B cell (primary cell): Measurements from ENCODE around the gene CD44. TPM values are rescaled to one million over a fixed set of nuclear protein-coding genes. Genes with fewer than 3 reads are reported as not detected.

ENCODE experiments used
- ATAC-seq: fragments of 200-7000 bp; cut with Tn5 transposase; one replicate; pipeline ENCODE4 v1.10.0; 2021; ENCODE audit warnings: low read depth, mild to moderate bottlenecking, moderate number of reproducible peaks, moderate library complexity
- CTCF ChIA-PET: fragments of 350-600 bp; sonication (Branson Sonifier 250); formaldehyde crosslinking; loops from one replicate; lab custom pipeline; 2021; ENCODE audit warnings: antibody characterized with exemption, inconsistent platforms; lab: Charles Lee
- POLR2A ChIA-PET: fragments of 350-600 bp; sonication (Branson Sonifier 250); formaldehyde crosslinking; loops from one replicate; lab custom pipeline; 2021; ENCODE audit warnings: antibody characterized with exemption; lab: Charles Lee
- DNase-seq: peaks from one replicate; pipeline ENCODE4 v3.0.0; 2013
- H2AFZ ChIP-seq: 2 replicates; pipeline ENCODE4 v1.6.1; 2012; ENCODE audit warnings: mild to moderate bottlenecking, low read depth, low read length; ENCODE audit not compliant: insufficient read depth, poor library complexity, severe bottlenecking
- H3K27ac ChIP-seq, 2 donors: 1 replicate in 1 of 2; 2 replicates in 1 of 2; pipeline ENCODE4 v1.5.1; 2012 to 2013; ENCODE audit warnings: low read length in 2 of 2, mild to moderate bottlenecking in 2 of 2, moderate library complexity in 1 of 2
- H3K27me3 ChIP-seq, 4 experiments: fragments of 200-600 bp in 1 of 4; sonication (generic) in 1 of 4; replicated peaks in 1 of 4; 1 replicate in 2 of 4; 2 replicates in 2 of 4; pipeline versions ENCODE4 v1.6.1 to v1.7.0; 2013 to 2016; ENCODE audit warnings: low read length in 3 of 4, mild to moderate bottlenecking in 2 of 4, mixed read lengths in 1 of 4, moderate library complexity in 1 of 4; ENCODE audit not compliant: insufficient read depth in 4 of 4, control insufficient read depth in 3 of 4; ENCODE audit errors: control extremely low read depth in 1 of 4
- H3K36me3 ChIP-seq, 2 experiments: replicated peaks in 1 of 2; 1 replicate in 1 of 2; 2 replicates in 1 of 2; pipeline versions ENCODE4 v1.6.1 to v1.7.1; 2013; ENCODE audit warnings: low read length in 1 of 2; ENCODE audit not compliant: insufficient read depth in 2 of 2, control insufficient read depth in 1 of 2; ENCODE audit errors: control extremely low read depth in 1 of 2, extremely low read depth in 1 of 2
- H3K4me1 ChIP-seq, 2 donors: fragments of 200-600 bp in 1 of 2; sonication (generic) in 1 of 2; 1 replicate in 1 of 2; 2 replicates in 1 of 2; pipeline versions ENCODE4 v1.5.1 to v1.6.1; 2013 to 2017; ENCODE audit warnings: low read length in 2 of 2; ENCODE audit not compliant: control insufficient read depth in 2 of 2, insufficient read depth in 2 of 2
- H3K4me2 ChIP-seq: replicated peaks from 2 replicates; pipeline ENCODE3; 2012; ENCODE audit warnings: mild to moderate bottlenecking, low read depth, low read length; ENCODE audit not compliant: poor library complexity, severe bottlenecking
- H3K4me3 ChIP-seq, 5 experiments: fragments of 200-600 bp in 1 of 5; sonication (generic) in 1 of 5; 1 replicate in 3 of 5; 2 replicates in 2 of 5; pipeline versions ENCODE4 v1.5.1 to v1.7.0; 2011 to 2016; ENCODE audit warnings: low read length in 4 of 5, mild to moderate bottlenecking in 4 of 5, low read depth in 2 of 5, control low read depth in 1 of 5, moderate library complexity in 1 of 5; ENCODE audit not compliant: insufficient read depth in 1 of 5; ENCODE audit errors: control extremely low read depth in 1 of 5, extremely low read depth in 1 of 5
- H3K79me2 ChIP-seq: fragments of 200-600 bp; sonication (generic); one replicate; pipeline ENCODE4 v1.6.0; 2016; ENCODE audit warnings: low read length; ENCODE audit not compliant: control insufficient read depth, insufficient read depth
- H3K9ac ChIP-seq: fragments of 200-600 bp; sonication (generic); 2 replicates; pipeline ENCODE4 v1.6.1; 2017; ENCODE audit warnings: mild to moderate bottlenecking, low read length, moderate library complexity
- H3K9me3 ChIP-seq, 3 donors: one replicate each; pipeline versions ENCODE4 v1.6.1 to v1.7.1; 2013; ENCODE audit warnings: low read length in 2 of 3; ENCODE audit not compliant: control insufficient read depth in 2 of 3, insufficient read depth in 1 of 3; ENCODE audit errors: control extremely low read depth in 1 of 3
- H4K20me1 ChIP-seq: 2 replicates; pipeline ENCODE4 v1.6.0; 2012; ENCODE audit warnings: mild to moderate bottlenecking, low read length; ENCODE audit not compliant: insufficient read depth, control insufficient read depth, poor library complexity, severe bottlenecking
- H3K27ac Mint-ChIP-seq: one replicate; pipeline ENCODE4 v1.8.0; 2021; ENCODE audit warnings: mixed read lengths
- H3K27me3 Mint-ChIP-seq: one replicate; pipeline ENCODE4 v1.8.0; 2021; ENCODE audit warnings: mixed read lengths
- H3K4me1 Mint-ChIP-seq: one replicate; pipeline ENCODE4 v1.8.0; 2021; ENCODE audit warnings: mixed read lengths
- H3K4me3 Mint-ChIP-seq: one replicate; pipeline ENCODE4 v1.8.0; 2021; ENCODE audit warnings: mixed read lengths
- H3K9me3 Mint-ChIP-seq: one replicate; pipeline ENCODE4 v1.8.0; 2022; ENCODE audit warnings: mixed read lengths; ENCODE audit not compliant: insufficient read depth
- EZH2 ChIP-seq: IDR thresholded peaks from 2 replicates; pipeline ENCODE4 v1.6.1; 2012; ENCODE audit warnings: borderline replicate concordance, low read depth, mild to moderate bottlenecking, moderate library complexity, low read length; ENCODE audit not compliant: insufficient read depth, poor library complexity, severe bottlenecking
- WGBS: methylation state at CpG from one replicate; pipeline ENCODE4 v1.1.5; 2013; ENCODE audit warnings: missing lambda C conversion rate; ENCODE audit not compliant: insufficient coverage; 5-methylcytosine and 5-hydroxymethylcytosine counted together
- intact Hi-C: fragments of 100-400 bp; cut with micrococcal nuclease; formaldehyde crosslinking; loops from one replicate; pipeline ENCODE4 v1.10.0; 2022
- polyA plus RNA-seq: library from polyadenylated mRNA; depleted of rRNA; stranded (reverse); fragments of >200 nt; gene quantifications from 2 replicates; pipeline ENCODE4 v1.2.3, GENCODE V29; 2012
- total RNA-seq, 2 donors: library from RNA; stranded (reverse); fragments of 120-200 nt in 1 of 2; gene quantifications; 1 replicate in 1 of 2; 2 replicates in 1 of 2; pipeline versions ENCODE4 v1.2.3 to v1.2.4, GENCODE V29; 2013 to 2022
- TF ChIP-seq, protein P1 (sequence below): fragments of 200-600 bp; IDR thresholded peaks from one replicate; pipeline ENCODE4 v1.8.0; 2022; ENCODE audit warnings: antibody characterized with exemption, mild to moderate bottlenecking

Gene CD44
- total and polyA plus RNA-seq, 2 donors (not counting 1 experiment from before 2014, with no cell fraction given), result 261 to 896 TPM

GRCh38 chr11:35139722-35140282 is 831 bp downstream of the CD44 start:
- Histone ChIP-seq H3K4me1 (peaks cover 50 to 62% of the 10 kb centered on the region in 2 donors), H3K79me2 (peaks cover 55% of the 10 kb centered on the region), H3K4me2 (peak overlapping the region; percentile 91), H4K20me1 (peaks cover 27% of the 10 kb centered on the region), H2AFZ (peak overlapping the region; percentile 70), H3K36me3 (peaks cover 0 to 6% of the 10 kb centered on the region in 2 experiments), H3K4me3 (peak overlapping the region; percentile 80 to 90 (median 89)), H3K9ac (peak overlapping the region; percentile 96), H3K9me3 (no peaks in the 10 kb centered on the region), H3K27me3 (no peaks in the 10 kb centered on the region), H3K27ac (peak overlapping the region; percentile 88 to 94)
- DNase-seq, result no peak
- no peaks in the 10 kb centered on the region for H3K27me3 Mint-ChIP-seq
- H3K4me3 Mint-ChIP-seq, result peak overlapping the region; percentile 96
- no peaks in the 10 kb centered on the region for H3K9me3 Mint-ChIP-seq
- H3K27ac Mint-ChIP-seq, result peak overlapping the region; percentile 99
- intact Hi-C loops, result loop anchor here (1.0 to 5.0 kb wide), 10 partner anchors 14 to 252 kb away; partner anchors contain the start of genes APIP and PDHX
- WGBS, result 1% methylated on average over 7 of the region's 8 CpGs
- ChIA-PET CTCF (interaction anchor here (0.6 to 4.7 kb wide), 18 partner anchors 10 to 554 kb away, joined by 3 to 48 read pairs (median 5); no protein-coding TSS in a partner anchor), POLR2A (interaction anchor here (0.9 to 1.6 kb wide), 11 partner anchors 13 to 96 kb away, joined by 3 to 7 read pairs (median 4); no protein-coding TSS in a partner anchor)
- ATAC-seq, result no peak
- peaks cover 53% of the 10 kb centered on the region for H3K4me1 Mint-ChIP-seq
- no peak for TF ChIP-seq EZH2
- TF ChIP-seq, protein P1, sequence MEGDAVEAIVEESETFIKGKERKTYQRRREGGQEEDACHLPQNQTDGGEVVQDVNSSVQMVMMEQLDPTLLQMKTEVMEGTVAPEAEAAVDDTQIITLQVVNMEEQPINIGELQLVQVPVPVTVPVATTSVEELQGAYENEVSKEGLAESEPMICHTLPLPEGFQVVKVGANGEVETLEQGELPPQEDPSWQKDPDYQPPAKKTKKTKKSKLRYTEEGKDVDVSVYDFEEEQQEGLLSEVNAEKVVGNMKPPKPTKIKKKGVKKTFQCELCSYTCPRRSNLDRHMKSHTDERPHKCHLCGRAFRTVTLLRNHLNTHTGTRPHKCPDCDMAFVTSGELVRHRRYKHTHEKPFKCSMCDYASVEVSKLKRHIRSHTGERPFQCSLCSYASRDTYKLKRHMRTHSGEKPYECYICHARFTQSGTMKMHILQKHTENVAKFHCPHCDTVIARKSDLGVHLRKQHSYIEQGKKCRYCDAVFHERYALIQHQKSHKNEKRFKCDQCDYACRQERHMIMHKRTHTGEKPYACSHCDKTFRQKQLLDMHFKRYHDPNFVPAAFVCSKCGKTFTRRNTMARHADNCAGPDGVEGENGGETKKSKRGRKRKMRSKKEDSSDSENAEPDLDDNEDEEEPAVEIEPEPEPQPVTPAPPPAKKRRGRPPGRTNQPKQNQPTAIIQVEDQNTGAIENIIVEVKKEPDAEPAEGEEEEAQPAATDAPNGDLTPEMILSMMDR, result no peak

DNA sequence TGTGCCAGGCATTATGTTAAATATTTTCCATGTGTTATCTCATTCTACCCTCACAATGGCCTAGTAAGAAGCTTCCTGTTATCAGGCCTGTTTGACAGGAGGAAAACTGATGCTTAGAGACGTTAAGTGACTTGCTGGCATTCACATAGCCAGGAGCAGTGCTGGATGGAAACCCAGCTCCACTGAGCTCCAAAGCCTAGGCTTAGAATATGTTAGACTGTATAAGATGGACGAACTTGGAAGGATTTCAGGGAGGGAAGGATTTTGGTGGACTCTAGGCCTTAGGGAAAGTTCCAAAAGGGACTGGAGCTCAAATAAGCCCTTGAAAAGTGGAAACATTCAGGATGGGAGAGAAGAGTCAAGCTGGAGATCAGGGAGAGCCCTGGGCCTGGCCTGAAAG is 2.1 kb downstream of the CD44 start:
- H3K9me3 ChIP-seq, result no peaks in the 10 kb centered on the region
- ATAC-seq (no peak), DNase-seq (no peak)
- peaks cover 0 to 15% of the 10 kb centered on the region in 2 experiments for H3K36me3 ChIP-seq
- H3K27ac ChIP-seq, result peak overlapping the region; percentile 88 to 94
- H3K4me3 Mint-ChIP-seq, result peak overlapping the region; percentile 96
- intact Hi-C loops, result loop anchor here (2.0 to 5.0 kb wide), 3 partner anchors 100 to 251 kb away; partner anchors contain the start of genes APIP and PDHX
- no peaks in the 10 kb centered on the region for H3K9me3 Mint-ChIP-seq
- no peaks in the 10 kb centered on the region for H3K27me3 ChIP-seq
- peaks cover 63 to 74% of the 10 kb centered on the region in 2 donors for H3K4me1 ChIP-seq
- H3K4me2 ChIP-seq, result peak overlapping the region; percentile 91
- H3K4me1 Mint-ChIP-seq, result peaks cover 66% of the 10 kb centered on the region
- peak overlapping the region; percentile 94 for H3K27ac Mint-ChIP-seq
- ChIA-PET POLR2A (interaction anchor here (0.5 to 1.6 kb wide), 5 partner anchors 15 to 211 kb away, joined by 3 to 6 read pairs (median 4); no protein-coding TSS in a partner anchor), CTCF (interaction anchor here (0.8 to 4.7 kb wide), 17 partner anchors 11 to 151 kb away, joined by 3 to 48 read pairs (median 4); no protein-coding TSS in a partner anchor)
- H3K27me3 Mint-ChIP-seq, result no peaks in the 10 kb centered on the region
- 22% methylated on average over 2 of the region's 2 CpGs for WGBS
- H3K4me3 ChIP-seq, result peak overlapping the region; percentile 80 to 90 (median 89)
- peak overlapping the region; percentile 42 for H2AFZ ChIP-seq
- no peak for TF ChIP-seq EZH2
- TF ChIP-seq, protein P1, result no peak
- H3K79me2 ChIP-seq, result peaks cover 68% of the 10 kb centered on the region
- peaks cover 38% of the 10 kb centered on the region for H4K20me1 ChIP-seq
- H3K9ac ChIP-seq, result peak overlapping the region; percentile 96
